TTC549 (cell line): ENCODE results near the gene SOX12.

Experiments
- FAIRE-seq: peaks from 2 replicates; lab custom pipeline; 2012; peaks lifted over from hg19 to GRCh38; lab: Jason Lieb, UNC

Gene SOX12

GRCh38 chr20:325045-325888 is at the start of gene SOX12:
SOX12 (plus strand) TSS chr20:325552; CDS start chr20:325925, 373 bp downstream.
- no peak for FAIRE-seq

- FAIRE-seq: no peak
Observed at GRCh38 chr20:275791-276190, 49.6 kb upstream of the SOX12 start.

- no peak for FAIRE-seq
Observed at GRCh38 chr20:276620-277495, 48.5 kb upstream of the SOX12 start.

GRCh38 chr20:277496-277781 is 47.9 kb upstream of the SOX12 start:
- no peak for FAIRE-seq

GRCh38 chr20:278181-278580 is 47.2 kb upstream of the SOX12 start:
- FAIRE-seq: no peak

- no peak for FAIRE-seq
Observed at GRCh38 chr20:278607-279571, 46.5 kb upstream of the SOX12 start.

GRCh38 chr20:284172-284571 is 41.2 kb upstream of the SOX12 start:
- no peak for FAIRE-seq

GRCh38 chr20:286508-286907 is 38.8 kb upstream of the SOX12 start:
- no peak for FAIRE-seq

GRCh38 chr20:288956-289692 is 36.2 kb upstream of the SOX12 start:
- no peak for FAIRE-seq

GRCh38 chr20:289693-290083 is 35.7 kb upstream of the SOX12 start:
- FAIRE-seq: no peak

- FAIRE-seq: peak; percentile 85
Observed at GRCh38 chr20:290084-290831, 35.1 kb upstream of the SOX12 start, which contains the start of gene C20orf96. C20orf96 (minus strand) TSS chr20:290750; CDS start chr20:290610, 140 bp downstream.

- FAIRE-seq: no peak
Observed at GRCh38 chr20:294602-295001, 30.8 kb upstream of the SOX12 start.

GRCh38 chr20:295804-296203 is 29.5 kb upstream of the SOX12 start:
- FAIRE-seq: no peak

- peak; percentile 56 for FAIRE-seq
Observed at GRCh38 chr20:297098-297924, 28.0 kb upstream of the SOX12 start, which contains the start of gene ZCCHC3. ZCCHC3 (plus strand) TSS chr20:297570; CDS start chr20:297587, 17 bp downstream.

- no peak for FAIRE-seq
Observed at GRCh38 chr20:297925-298775, 27.2 kb upstream of the SOX12 start.

GRCh38 chr20:298776-299391 is 26.5 kb upstream of the SOX12 start:
- no peak for FAIRE-seq

- FAIRE-seq: no peak
Observed at GRCh38 chr20:300345-300990, 24.9 kb upstream of the SOX12 start.
